Thoracic aorta (tissue), 2 donors: ENCODE results near the gene TEX13B. TPM values are rescaled to one million over a fixed set of nuclear protein-coding genes. Genes with fewer than 3 reads are reported as not detected.

ENCODE experiments used
- ATAC-seq: fragments of 150-250 bp; one replicate; pipeline ENCODE4 v1.8.0; 2017; ENCODE audit warnings: low read depth; ENCODE audit not compliant: insufficient number of reproducible peaks, low FRiP score
- DNase-seq: peaks from one replicate; pipeline ENCODE4 v3.0.0-alpha.2; 2020; ENCODE audit warnings: low spot score
- H3K27ac ChIP-seq, 2 donors: fragments of 200-600 bp; sonication (generic); 1 replicate in 1 of 2; 2 replicates in 1 of 2; pipeline ENCODE4 v1.5.1; 2016; ENCODE audit warnings: mild to moderate bottlenecking in 2 of 2, moderate library complexity in 2 of 2
- H3K27me3 ChIP-seq: fragments of 200-600 bp; sonication (generic); replicated peaks from 2 replicates; pipeline ENCODE4 v1.6.0; 2016; ENCODE audit warnings: mild to moderate bottlenecking; ENCODE audit not compliant: insufficient read depth
- H3K36me3 ChIP-seq: fragments of 200-600 bp; sonication (generic); one replicate; pipeline ENCODE4 v1.5.1; 2016
- H3K4me1 ChIP-seq, 2 donors: fragments of 200-600 bp; sonication (generic); 1 replicate in 1 of 2; 2 replicates in 1 of 2; pipeline versions ENCODE4 v1.5.1 to v1.6.0; 2016; ENCODE audit warnings: low read depth in 2 of 2, mild to moderate bottlenecking in 1 of 2; ENCODE audit not compliant: control insufficient read depth in 1 of 2
- H3K4me3 ChIP-seq: fragments of 200-600 bp; sonication (generic); 2 replicates; pipeline ENCODE4 v1.5.1; 2016; ENCODE audit warnings: mild to moderate bottlenecking
- H3K9me3 ChIP-seq: fragments of 200-600 bp; sonication (generic); 2 replicates; pipeline ENCODE4 v1.5.1; 2016
- CTCF ChIP-seq: fragments of 200-600 bp; sonication (generic); IDR thresholded peaks from one replicate; pipeline ENCODE4 v1.5.1; 2019; ENCODE audit warnings: antibody characterized with exemption
- total RNA-seq, 2 donors: library from RNA; depleted of rRNA; stranded (reverse); fragments of >200 nt; gene quantifications; one replicate each; pipeline versions ENCODE4 v1.1.0 to v1.2.3, GENCODE V29; 2016

Gene TEX13B
- total RNA-seq, 2 donors from 2014 or later: not detected

GRCh38 chrX:107936434-107936730 is 45.8 kb downstream of the TEX13B start:
- H3K36me3 ChIP-seq: no peaks in the 10 kb centered on the region
- H3K9me3 ChIP-seq: no peaks in the 10 kb centered on the region
- no peak overlapping the region for H3K4me3 ChIP-seq
- no peak for DNase-seq
- peaks cover 0 to 4% of the 10 kb centered on the region in 2 donors for H3K4me1 ChIP-seq
- TF ChIP-seq CTCF: no peak
- no peak for ATAC-seq
- no peak overlapping the region for H3K27ac ChIP-seq
- H3K27me3 ChIP-seq: no peaks in the 10 kb centered on the region

- ATAC-seq (no peak), DNase-seq (no peak)
- Histone ChIP-seq H3K4me3 (peak overlapping the region; percentile 44), H3K27ac (no peak overlapping the region), H3K9me3 (no peaks in the 10 kb centered on the region), H3K36me3 (no peaks in the 10 kb centered on the region), H3K4me1 (peaks cover 0 to 4% of the 10 kb centered on the region in 2 donors), H3K27me3 (no peaks in the 10 kb centered on the region)
- TF ChIP-seq CTCF: no peak
Measured at GRCh38 chrX:107935664-107936433, 46.3 kb downstream of the TEX13B start.

GRCh38 chrX:107935200-107935599 is 47.0 kb downstream of the TEX13B start:
- no peak for TF ChIP-seq CTCF
- H3K36me3 ChIP-seq: no peaks in the 10 kb centered on the region
- DNase-seq (no peak), ATAC-seq (no peak)
- peaks cover 0 to 4% of the 10 kb centered on the region in 2 donors for H3K4me1 ChIP-seq
- no peaks in the 10 kb centered on the region for H3K9me3 ChIP-seq
- no peak overlapping the region for H3K4me3 ChIP-seq
- no peaks in the 10 kb centered on the region for H3K27me3 ChIP-seq
- no peak overlapping the region for H3K27ac ChIP-seq

GRCh38 chrX:107934262-107934661 is 47.9 kb downstream of the TEX13B start:
- no peak overlapping the region for H3K4me3 ChIP-seq
- H3K36me3 ChIP-seq: no peaks in the 10 kb centered on the region
- H3K27me3 ChIP-seq: no peaks in the 10 kb centered on the region
- ATAC-seq: no peak
- no peak for DNase-seq
- H3K4me1 ChIP-seq: peaks cover 0 to 4% of the 10 kb centered on the region in 2 donors
- H3K9me3 ChIP-seq: no peaks in the 10 kb centered on the region
- H3K27ac ChIP-seq: no peak overlapping the region
- TF ChIP-seq CTCF: no peak

Other genes with a start within 250 kb of the TEX13B start
- 100 to 1,000 TPM; 326 to 551 TPM for gene TSC22D3, start 206.6 kb downstream of the TEX13B start, total RNA-seq
- gene NCBP2L, start 204.6 kb downstream of the TEX13B start, total RNA-seq: not detected
- gene MID2, start 156.5 kb downstream of the TEX13B start, total RNA-seq: 10 to 100 TPM; 24.7 to 34.1 TPM
- 1 to 10 TPM in 1 of 2 donors, under 1 TPM in 1; 0.54 to 8.2 TPM for gene VSIG1, start 62.7 kb upstream of the TEX13B start, total RNA-seq
- 10 to 100 TPM; 22.5 to 23.1 TPM for gene PSMD10, start 109.2 kb upstream of the TEX13B start, total RNA-seq
- gene ATG4A, start 109.4 kb upstream of the TEX13B start, total RNA-seq: 10 to 100 TPM; 18.8 to 24.9 TPM